GM19324 (cell line): ENCODE measurements around the gene TXNRD1.
"Not testable (repeated sequence)": the region's sequence is repeated elsewhere in the genome, so short reads cannot be mapped to it uniquely, and the experiment has no call there.

ENCODE experiments used
- ATAC-seq: cut with Tn5 transposase; IDR thresholded peaks from one replicate; pipeline ENCODE4 v1.9.1; 2021; ENCODE audit warnings: mild to moderate bottlenecking, moderate library complexity; ENCODE audit not compliant: unreplicated experiment, low FRiP score

Gene TXNRD1

DNA sequence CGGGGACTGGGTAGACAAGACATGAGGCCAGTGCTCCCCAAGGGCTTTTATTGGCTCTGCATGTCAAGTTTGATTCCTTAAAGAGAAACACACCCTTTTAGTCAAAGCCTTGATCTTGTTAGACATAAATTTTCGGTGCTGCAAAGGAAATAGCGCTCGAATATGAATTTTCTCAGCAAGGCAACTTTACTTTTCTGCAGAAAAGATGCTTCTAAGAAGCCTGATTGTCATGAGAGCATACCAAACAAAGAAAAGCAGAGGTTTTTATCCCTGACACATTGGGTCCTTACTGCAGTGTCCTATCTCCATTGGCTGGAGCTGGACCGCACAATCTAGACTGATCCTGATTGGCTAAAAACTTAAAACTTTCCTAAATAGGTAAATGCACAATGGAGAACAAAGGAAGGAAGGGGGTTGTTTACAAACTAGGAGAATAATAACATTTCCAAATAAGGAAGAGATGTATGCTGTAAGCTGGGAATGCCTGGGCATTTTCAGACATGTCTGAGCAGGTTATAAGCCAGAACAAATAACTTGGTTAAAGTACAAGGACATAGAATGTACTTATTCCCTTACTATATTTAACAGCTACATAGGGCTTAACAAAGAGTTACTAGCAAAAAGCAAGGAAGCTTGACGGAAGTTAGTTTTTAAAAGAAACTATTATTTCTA is 17.2 kb downstream of the TXNRD1 start:
- ATAC-seq, result no peak

DNA sequence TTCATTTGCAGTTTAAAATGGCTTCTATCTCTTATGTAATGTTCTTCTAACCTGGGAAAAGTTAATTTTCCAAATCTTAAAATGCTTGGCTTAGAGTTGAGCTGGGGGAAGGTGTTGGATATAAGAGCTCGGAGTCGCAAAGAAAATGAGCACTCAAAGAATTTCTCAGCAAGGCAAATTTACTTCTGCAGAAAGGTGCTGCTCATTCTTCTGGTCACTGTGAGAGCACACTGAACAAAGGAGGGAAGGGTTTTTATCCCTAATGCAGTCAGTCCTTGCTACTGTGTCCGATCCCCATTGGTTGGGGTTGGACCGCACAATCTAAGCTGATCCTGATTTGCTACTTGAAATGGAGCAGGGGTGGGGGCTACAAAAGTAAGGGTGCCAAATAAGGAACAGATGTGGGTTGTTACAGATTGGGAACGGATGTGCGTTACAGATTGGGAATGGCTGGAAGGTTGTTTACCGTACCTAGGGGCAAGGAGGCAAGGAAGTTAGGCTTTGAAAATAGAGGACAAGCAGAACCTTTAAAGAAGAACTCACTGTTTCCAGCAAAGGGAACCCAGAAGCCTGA is 19.4 kb downstream of the TXNRD1 start:
- no peak for ATAC-seq

GRCh38 chr12:104237930-104238329 is 22.4 kb downstream of the TXNRD1 start:
- no peak for ATAC-seq

DNA sequence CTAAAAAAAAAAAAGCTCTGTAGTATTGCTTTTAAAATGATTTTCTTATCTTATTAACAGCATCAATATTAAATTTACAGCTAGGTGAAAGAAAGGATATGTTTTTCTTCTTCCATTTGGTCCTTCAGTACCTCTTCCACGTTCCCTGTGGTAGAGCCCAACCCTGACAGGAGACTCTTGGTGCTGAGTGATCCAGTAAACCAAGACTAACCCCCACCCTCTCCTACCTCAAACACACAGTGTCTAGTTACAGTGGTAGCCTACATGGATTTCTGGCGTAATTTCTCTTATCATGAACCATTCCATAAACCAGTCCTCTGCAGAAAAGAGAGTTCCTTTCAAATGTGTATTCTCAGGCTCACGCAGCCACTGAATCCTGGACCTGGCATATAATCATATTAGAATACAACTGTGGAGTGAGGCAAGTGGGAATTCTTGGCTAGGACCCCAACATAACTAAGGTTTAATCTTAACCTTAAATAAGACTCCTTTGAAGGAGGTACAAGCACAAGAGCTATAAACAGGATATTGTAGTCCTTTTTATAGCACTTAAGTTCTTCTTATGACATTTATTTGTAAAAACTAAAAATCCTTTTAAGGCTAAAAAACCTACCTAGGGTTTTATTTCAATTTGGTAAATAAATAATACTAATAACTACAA is 27.1 kb downstream of the TXNRD1 start:
- ATAC-seq, result no peak

DNA sequence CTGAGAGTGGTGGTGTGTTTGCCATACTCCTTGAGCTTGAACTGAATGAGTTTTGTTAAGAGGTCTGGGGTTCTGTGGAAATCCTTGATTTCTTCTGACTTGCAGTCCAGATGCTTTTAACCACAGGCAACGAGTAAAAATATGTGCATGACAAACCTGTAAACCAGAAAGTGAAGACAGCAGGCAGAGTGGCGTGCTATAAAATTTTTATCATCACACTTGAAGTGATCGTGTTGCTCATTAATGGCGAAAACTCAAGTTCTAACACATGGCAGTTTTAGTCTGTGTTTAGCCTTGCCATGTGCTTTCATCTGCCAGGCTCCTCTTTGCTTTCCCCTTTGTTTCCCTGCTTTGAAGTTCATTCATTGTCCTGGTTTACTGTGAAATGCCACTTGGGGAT is 28.0 kb downstream of the TXNRD1 start:
- no peak for ATAC-seq

DNA sequence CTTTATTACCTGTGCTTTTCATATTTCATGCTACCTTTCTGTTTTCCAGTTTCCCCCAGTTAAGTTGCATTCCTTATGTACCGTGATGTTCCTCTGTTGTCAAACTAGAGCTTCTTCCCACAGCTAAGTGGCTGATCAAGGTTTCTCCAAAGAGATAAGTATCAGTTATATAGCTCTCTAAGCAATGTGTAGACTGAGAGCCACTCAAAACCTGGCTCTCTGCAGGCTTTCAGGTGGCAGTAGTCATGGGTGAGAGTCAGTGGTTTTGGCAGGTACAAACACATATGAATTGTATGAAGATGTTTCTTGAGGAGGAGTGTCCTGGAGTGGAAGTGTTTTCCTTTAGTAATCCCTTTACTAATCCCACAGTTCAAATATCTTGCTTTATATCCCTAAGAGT is 28.4 kb downstream of the TXNRD1 start:
- no peak for ATAC-seq

DNA sequence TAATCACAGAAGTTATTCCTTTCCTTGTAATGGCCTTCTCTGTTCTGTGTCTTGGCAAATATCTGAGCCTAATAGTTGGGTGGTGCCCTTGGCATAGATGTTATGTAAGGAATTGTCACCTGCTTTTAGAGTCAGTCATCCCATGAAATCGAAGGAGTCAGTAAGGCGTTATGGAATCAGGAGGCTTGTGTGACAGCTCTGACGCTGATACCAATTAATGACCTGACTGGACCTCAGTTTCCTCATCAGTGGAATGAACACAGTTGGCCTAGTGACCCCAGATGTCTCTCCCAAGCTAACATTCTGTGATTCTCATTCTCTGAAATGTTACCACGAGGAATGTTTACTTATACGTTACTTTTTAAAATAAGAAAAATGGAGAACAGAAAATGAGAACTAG is 32.1 kb downstream of the TXNRD1 start:
- no peak for ATAC-seq

DNA sequence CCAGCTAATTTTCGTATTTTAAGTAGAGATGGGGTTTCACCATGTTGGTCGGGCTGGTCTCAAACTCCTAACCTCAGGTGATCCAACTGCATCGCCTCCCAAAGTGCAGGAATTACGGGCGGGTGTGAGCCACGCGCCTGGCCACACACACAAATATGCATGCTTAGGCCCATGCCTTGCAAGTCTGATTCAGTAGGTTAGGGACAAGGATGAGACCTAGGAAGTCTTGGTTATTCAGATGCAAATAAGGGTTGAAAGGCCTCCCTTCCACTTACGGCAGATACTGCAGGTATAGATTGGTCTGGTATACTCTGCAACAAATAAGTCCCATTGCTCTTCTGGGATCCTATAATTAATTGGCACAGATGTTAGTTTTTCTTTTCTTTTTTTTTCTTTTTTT is 32.9 kb downstream of the TXNRD1 start:
- no peak for ATAC-seq

- ATAC-seq, result no peak
Observed at GRCh38 chr12:104249017-104249416, 33.4 kb downstream of the TXNRD1 start.

DNA sequence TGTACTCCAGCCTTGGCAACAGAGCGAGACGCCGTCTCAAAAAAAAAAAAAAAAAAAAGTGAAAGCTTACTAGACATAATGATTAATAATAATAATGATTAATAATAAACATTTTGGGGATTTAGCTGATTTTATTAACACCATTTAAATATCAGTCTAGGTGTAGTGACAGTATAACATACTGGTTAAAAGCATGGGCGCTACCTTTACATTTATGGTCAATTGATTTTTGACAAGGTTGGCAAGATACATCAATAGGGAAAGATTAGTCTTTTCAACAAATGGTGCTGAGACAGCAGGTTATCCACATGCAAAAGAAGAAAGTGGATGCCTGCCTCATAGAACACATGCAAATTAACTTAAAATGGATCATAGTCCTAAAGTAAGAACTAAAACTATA is 34.3 kb downstream of the TXNRD1 start:
- ATAC-seq, result no peak

DNA sequence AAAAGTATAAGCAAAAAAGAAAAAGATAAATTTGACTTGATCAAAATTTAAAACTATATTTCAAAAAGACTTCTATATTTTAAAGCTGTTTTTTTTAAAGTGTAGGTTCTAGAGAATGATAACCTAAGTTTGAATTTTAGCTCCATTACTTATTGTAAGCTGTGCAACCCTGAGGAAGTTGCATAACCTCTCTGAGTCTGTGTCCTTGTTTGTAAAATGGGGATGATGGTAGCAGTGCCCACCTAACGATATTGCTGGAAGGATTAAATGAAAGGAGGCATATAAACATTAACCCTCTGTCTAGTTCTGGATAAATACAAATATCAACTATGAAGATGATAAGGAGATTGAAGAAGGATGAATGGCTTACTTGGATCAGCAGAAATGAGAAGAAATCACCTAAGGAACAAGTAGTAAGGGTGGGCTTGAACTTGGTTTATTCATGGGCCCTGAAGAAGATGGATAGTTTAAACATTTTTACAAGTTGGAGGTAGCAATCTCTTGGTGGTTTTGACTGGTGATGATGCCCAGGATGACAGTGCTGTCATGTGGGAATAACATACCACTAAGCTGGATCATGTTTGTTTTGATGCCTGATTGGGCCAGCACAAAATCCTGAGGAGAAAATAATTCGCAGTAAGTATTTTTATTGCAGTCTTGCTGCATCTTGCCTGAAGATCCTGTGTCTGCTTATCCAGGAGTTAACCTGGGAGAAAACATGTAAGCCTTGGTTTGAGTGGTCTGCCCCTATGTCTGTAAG is 35.0 kb downstream of the TXNRD1 start:
- ATAC-seq, result no peak

- no peak for ATAC-seq
Observed at GRCh38 chr12:104257913-104258472, 42.4 kb downstream of the TXNRD1 start.

DNA sequence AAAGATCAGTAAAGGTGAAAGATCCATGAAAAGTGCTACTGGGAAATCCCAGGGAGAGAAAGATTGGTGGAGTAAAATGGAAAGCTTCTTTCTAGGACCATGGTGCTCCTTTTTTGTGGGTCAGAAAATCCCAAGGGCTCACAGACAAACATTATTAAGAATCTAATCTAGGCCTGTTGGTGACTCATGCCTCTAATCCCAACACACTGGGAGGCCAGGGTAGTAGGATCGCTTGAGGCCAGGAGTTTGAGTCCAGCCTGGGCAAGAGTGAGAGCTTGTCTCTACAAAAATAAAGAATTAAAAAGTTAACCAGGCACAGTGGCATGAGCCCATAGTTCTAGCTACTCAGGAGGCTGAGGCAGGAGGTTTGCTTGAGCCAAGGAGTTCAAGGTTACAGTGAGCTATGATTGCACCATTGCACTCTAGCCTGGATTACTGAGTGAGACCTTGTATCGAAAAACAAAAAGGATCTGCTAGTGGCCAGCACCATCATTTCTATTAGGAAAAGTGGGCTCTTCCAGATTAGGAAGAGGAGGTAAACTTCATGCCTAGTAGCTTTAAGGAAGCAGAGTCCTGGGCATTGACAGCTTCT is 43.0 kb downstream of the TXNRD1 start:
- no peak for ATAC-seq

GRCh38 chr12:104263026-104263425 is 47.4 kb downstream of the TXNRD1 start:
- no peak for ATAC-seq

DNA sequence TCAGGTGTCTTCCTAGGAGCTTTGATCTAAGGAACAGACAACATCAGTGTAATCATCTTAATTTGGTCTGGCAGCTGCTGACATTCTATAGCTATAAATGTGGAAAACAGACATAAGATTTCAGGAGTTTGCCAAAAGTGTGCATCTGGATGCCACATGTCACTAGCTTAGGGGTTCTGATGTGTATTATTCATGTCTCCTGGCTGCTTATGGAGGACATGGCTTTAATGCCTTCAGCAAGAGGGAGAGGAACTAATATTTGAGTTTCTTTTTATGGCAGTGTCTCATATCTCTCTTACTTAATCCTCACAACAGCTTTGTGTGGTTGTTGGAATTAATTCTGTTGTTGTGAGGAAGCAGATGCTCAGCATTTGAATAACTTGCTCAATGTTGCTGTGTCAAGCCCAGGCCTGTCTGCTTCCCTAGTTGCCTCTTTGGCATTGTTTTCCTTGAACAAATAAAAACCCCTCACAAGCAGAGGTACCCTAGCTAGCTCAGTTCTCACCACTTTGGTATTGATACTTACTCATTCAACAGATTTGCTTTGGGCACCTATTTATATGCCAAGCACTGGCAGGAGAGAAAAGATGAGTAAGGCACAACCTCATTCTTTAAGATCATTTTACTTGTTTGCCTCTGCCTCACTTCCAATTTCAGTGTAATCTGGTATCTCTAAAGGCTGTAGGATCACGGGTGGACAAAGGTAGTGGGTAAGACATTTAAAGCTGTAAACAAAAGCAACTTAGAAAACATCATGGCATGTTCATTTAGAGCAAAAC is 48.2 kb downstream of the TXNRD1 start:
- no peak for ATAC-seq

DNA sequence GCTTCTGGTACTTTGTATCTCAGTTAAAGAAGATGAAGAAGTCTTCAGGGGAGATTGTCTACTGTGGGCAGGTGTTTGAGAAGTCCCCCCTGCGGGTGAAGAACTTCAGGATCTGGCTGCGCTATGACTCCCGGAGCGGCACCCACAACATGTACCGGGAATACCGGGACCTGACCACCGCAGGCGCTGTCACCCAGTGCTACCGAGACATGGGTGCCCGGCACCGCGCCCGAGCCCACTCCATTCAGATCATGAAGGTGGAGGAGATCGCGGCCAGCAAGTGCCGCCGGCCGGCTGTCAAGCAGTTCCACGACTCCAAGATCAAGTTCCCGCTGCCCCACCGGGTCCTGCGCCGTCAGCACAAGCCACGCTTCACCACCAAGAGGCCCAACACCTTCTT is 49.9 kb downstream of the TXNRD1 start:
- not testable (repeated sequence) for ATAC-seq

- ATAC-seq, result no peak
Observed at GRCh38 chr12:104272938-104273337, 57.4 kb downstream of the TXNRD1 start.

DNA sequence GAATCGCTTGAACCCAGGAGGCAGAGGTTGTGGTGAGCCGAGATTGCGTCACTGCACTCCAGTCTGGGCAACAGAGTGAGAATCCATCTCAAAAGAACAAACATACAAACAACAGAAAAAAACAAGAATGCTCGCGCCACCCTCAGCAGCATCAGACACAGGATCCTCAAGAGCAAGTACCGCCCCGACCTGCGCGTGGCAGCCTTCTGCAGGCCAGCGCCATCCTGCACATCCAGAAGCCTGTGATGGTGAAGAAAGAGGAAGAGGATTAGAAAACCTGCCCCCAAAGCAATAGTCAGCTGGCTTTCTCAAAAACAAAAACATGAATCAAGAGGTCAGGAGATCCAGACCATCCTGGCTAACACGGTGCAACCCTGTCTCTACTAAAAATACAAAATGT is 57.9 kb downstream of the TXNRD1 start:
- no peak for ATAC-seq

GRCh38 chr12:104274811-104275210 is 59.2 kb downstream of the TXNRD1 start:
- ATAC-seq, result no peak

- ATAC-seq, result no peak
Observed at GRCh38 chr12:104275689-104276088, 60.1 kb downstream of the TXNRD1 start.
